Hematopoietic multipotent progenitor cell treated with erythropoietin and hydrocortisone succinate and interleukin-3 and kit ligand, for 6 days (in vitro differentiated cells): Measurements from ENCODE around the gene IGF1R.

Experiments
- DNase-seq: peaks from one replicate; pipeline ENCODE4 v3.0.0-alpha.2; 2015

The IGF1R gene

DNA sequence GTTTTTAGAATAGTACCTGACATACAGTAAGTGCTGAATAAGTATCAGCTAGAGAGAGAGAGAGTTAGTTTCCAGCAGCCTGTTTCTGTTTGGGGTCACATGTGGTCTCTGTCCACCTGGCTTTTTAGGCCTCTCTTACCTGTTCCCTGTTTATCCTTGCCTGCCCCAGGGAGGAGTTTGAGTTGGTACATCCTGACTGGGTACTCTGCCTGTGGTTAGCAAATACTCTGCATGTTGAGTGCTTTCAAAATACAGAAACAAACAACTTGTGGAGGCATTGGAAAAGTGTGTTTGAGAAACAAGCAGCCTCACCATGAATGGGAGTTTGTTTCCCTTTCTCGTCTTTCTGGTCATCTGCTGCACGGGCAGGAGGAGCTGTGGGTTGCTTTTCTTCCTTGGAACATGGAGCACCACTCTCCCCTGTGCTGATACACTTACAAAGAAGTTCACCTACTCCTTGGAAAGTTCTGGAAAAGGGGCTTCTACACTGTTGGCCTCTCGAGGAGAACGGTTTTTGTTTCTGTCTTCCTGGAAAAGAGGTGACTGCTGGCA lies 193.2 kb downstream of the IGF1R start:
- no peak for DNase-seq

DNA sequence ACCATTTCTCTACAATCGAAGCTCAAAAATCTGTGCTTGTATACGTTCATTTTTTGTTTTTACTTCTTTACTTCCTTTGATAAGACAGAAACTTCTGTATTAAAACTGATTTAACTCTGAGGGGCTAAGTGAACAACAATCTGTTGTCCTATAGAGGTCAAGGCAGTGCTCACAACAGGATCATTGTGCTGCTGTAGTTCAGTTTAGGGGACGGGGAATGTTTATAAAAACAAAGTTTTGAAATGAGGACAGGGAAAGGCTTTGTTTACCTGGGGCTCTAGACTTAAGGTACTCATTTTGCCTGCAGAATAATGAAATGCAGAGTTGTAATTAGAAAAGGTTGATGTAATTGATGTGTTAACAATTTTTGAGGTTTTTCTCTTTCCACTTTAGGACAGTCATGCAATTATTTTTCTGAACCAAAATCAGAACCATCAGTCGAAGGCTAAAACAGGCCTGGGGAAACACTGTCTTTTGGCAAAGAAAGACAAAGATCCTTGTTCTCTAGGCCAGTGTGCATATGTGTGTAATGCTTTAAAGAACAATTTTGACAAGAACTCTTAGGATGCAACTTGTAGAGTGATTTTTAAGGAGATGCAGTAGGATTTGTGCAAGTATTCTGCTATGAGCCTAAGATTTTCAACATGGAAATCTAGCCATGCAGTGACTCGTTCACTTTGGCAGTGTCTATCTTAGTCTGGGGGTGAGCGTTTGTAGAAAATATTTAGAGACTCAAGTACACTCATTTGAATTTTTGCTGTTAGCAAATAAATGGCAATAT lies 194.0 kb downstream of the IGF1R start:
- DNase-seq = no peak

DNA sequence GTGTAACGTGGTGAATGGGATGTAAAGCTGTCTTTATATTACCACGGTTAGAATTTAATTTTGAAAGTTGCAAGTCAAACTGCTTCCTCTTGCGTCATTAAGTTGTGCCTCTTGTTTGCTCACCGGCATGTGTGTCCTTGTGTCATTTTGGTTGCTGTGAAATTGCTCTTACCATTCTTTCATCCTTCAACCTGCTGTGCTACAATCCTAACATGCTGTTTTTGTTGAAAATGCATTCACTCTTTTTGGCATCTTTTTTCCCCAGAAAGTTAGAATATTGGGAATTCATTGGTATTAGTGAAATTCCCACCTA lies 194.6 kb downstream of the IGF1R start:
- DNase-seq = no peak

DNA sequence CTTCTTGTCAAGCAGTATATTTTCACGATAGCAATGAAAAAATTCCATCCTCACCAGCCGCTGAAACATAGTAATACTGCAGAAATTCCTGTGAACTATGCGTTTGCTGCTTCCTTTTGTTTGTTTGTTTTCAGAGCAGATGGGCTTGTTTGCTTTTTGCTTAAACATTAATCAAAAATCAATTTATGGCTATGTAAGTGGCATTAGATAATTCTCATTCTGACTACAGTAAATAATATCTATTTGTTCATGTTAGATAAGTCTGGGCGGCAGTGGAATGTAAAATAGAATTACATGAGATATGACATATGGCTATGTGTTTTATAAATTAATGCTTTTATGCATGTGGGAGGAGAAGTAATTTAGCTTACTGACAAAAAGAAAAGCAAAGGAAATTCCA lies 195.5 kb downstream of the IGF1R start:
- DNase-seq = no peak

DNA sequence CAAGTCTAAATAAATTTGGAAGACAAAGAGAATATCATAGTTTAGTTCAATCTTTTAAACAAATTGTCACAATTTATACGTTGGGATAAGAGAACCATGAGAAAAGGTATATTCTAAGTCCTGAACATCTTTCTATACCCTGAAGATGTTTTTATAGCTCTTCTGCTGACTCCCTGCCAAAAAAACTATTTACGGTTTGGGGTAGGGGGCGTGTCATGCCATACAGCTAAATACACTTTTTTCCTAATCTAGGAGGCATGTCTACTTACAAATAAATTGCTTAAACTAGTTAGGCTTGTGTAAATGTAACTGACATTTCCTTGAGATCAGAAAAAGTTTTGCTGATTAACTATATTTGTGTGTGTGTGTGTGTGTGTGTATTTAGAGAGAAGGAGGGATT lies 195.9 kb downstream of the IGF1R start:
- DNase-seq = peak; percentile 40

DNA sequence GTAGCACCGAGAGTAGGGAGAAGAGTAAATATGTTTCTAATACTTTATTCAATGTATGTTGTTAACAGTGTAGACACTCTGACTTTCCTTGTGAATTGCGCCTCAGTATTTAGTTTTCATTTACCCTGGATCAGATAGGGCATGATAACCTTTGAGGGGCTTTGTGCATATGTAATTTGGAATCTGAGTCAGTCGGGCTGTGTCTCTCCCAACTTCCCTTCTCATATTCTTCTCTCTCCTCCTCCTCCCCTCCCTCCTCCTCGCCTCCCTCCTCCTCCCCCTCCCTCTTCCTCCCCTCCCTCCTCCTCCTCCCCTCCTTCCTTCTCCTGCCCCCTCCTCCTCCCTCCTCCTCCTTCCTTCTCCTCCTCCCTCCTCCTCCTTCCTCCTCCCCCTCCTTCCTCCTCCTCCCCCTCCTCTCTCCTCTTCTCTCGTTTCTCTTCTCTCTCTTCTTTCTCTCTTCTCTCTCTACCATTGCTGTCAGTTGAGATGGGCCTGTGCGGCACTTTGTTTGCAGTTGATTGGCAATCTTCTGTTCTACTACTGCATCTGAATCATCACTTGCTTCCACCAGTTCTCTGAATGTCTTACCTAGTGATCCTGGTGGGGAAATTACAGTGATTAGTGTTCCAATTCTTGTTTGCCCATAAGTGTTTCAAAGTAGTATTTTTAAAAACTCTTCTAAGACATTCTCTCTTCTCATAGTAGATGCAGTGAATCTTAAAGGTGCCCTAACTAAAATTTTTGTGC lies 197.0 kb downstream of the IGF1R start:
- no peak for DNase-seq

DNA sequence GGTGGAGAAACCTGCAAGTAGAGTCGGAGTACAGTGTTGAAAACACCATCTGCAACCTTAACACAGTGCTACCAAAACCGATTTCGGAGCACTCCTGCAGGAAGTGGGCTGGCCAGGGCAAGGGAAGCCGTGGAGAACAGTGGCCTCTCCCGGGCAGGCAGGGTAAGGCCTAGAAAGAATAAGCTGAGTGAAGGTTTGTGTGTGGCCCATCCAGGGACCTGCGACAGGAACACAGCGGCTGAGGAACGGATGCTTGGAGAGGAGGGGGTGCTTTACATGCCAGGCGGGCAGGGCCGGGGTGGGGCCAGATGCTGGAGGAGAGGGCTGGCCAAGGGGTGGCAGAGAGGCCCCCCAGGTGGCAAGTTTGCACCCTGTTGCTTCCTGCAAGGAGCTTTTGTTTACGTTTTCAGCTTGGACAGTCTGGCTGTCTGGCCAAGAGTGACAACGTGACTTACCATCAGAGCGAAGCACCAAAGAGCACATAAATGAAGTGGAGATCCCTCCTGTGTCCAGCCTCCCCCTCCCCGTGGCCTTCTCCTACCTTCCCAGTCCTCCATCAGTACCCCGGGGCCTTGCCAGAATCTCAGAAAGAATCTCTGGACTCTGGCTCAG lies 202.7 kb downstream of the IGF1R start:
- DNase-seq = peak; percentile 92

DNA sequence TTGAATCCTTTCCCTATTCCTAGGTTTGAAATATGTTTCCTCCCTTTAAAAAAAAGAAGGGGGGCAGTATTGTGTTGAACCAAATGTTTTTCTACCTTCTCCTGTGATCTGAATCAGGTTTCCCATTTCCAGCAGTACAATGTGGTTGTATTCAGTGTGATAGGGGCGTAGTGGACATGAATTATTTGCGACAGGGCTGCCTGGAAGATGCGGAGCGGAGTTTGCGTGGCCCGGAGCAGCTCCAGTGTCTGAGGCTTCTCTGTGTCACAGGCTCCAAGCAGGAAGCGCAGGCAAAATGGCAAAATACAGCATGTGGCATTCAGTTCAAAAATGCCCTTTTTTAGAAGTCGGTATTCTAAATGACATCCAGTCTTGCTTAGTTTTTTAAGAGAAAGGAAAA lies 204.8 kb downstream of the IGF1R start:
- peak; percentile 92 for DNase-seq

DNA sequence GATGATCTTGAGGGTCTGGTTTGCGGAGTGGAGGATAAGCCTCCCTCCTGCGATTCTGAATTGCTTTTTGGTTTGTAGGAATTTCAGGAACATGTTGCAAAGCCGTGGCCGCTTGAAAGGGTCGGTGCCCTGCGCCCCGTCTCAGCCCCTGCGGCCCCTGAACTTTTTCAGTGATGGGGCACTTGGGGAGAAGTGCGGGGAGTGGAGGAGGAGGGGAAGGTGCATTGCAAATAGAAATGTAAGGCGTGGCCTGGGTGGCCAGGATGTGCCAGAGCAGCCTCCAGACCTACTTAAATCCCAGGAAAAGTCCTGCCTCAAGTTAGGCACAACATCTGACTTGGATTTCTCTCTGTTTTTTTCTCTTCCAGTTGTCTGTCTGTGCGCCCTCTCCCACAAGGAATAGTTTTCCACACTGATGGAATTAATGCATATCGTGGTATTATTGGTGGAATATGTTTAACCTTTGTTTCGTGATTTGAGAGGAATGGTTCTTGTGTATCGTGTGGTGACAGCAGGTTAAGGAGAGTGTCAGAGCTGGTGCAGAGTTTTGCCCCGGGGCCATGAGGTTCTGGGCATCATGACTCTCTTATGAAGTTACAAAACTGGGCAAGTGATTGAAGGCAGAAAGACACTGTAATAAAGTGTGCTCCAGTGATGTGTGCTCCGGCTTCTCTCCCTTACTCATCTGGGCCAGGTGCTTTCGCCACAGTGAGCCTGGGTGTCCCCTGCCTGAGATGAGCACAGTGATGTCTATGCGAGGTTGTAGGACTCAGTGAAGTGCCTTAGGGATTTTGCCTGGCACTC lies 205.5 kb downstream of the IGF1R start:
- DNase-seq = no peak

DNA sequence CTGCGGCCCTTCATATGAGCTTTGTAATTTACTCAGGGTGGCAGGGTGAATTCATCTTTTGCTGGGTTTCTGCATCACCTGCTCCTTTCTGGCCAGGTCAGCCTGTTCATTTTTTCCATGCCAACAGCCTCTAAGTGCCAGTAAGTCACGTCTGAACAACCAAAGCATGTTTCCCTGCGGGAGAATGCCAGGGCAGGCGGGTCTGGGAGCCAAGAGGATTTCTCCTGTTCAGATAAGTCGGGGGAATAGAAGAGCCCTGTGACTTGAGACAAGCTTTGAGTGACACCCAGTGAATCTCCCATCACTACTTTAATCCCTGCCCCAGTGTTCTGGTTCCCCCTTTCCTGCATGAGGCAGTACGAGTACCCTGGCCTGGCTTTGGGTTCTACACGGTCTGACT lies 206.2 kb downstream of the IGF1R start:
- DNase-seq = no peak

DNA sequence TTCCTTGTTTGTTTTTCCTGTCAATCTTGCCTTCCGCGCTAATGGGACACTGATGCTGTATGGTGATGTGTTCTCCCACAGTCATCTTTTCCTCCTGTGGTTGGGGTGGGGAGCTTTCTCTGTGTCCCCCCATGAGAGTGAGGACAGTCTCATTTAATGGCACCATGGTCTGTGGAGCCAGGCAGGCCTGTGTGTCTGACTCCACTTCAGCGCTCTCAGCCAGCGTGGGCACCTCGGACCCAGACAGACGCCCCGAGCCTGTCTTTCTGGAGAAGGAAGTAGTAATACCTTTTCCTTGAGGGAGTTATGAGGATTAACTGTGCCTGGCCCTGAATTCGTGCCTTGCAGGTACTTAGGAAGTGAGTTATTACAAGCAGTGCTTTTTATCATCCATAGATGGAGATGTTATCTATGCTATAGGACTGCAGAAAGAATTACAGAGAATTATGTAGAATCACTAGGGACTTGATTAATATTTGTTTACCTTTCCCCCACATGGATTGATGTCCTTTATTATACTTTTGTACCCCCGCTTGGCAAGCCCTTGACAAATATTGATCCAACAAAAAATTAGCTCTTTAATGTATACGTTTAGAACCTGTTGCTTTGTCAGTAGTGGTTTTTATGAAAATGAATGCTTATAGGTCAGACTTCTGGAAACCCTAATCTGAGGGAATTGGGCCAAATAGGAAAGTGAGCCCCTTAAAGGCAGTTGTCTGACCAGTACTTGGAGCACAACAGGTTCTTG lies 206.9 kb downstream of the IGF1R start:
- DNase-seq = no peak

DNA sequence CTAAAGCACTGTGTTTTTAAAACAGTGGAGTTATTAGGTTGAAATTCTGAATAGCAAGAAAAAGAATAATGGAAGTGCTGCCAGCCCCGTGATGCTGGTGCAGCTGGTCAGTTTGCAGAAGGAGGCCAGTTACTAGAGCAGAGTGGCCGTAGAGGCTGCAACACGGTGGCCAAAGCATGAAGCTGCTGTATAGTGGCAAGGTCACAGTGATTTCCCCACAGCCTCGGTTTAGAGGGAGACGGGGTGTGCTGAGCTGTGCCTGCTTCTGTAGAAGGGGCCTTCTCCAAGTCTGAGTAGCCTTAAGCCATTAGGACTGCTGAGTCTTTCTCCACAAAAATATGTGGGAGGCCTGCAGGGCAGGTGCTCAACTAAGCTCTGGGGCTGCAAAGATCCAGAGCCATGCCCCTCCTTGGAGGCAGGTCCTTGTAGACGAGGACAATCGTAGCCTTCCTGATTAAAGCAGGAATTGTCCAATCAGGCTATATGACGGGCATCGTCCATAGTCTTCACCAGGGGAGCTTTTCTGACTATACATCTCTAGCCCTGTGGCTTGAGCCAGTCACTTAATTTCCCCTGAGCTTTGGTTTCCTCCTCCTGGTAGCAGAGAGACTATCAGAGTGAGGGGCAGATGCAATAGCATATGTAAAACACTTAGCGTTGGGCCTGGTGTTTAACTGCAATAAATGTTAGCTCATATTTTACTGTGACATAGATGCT lies 207.6 kb downstream of the IGF1R start:
- no peak for DNase-seq

DNA sequence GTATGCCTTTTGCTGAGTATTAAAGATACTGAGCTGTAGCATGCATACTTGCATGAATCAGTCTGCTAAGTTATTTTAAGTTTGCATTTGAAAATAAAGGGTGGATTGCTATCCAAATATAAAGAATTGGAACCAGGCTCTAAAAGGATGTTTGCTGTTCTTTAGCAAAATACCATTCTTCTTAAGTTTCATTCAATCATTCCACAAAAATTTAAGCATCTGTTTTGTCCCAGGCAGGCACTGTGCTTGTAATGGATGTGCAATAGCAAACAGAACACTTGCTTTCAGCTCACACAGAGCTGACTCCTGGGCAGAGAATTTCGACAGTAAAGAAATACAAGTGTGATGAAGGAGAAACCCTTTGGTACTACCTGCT lies 208.2 kb downstream of the IGF1R start:
- DNase-seq = no peak

DNA sequence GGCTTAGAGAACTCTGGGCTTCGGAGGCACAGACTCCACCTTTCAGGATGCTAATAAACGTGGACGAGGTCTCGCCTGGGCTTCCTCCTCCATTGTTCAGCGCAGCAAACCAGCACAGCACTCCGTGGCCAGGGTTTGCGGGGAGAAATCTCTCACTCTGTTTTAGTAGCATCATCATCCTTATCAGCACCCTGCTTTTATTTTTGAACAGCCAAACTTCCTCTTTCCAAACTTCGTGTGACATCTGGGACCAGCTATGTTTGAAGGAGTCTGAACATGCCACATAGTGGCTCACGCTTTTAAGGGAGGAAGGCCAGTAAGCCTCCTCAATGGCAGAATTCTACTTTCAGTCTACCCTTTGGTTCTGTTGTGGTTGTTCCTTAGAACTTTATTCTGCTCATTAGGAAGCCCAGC lies 210.3 kb downstream of the IGF1R start:
- peak; percentile 64 for DNase-seq

DNA sequence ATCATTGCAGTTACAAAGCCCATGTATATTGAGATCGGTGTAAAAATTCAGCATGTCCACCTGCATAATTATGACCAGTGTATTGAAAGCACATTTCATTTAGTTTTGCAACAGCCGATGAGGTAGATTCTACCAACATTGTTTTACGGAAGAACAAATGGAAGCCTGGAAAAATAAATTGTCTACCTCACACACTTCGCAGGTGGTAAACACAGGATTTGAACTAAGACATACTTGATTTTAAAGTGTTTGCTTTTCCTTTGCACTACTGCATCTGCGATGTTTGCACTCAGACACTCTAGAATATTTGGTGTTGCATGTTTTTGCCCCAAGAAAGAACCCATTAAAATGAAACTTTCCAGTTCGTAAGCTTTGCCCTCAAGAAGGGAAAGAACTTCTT lies 210.8 kb downstream of the IGF1R start:
- no peak for DNase-seq

DNA sequence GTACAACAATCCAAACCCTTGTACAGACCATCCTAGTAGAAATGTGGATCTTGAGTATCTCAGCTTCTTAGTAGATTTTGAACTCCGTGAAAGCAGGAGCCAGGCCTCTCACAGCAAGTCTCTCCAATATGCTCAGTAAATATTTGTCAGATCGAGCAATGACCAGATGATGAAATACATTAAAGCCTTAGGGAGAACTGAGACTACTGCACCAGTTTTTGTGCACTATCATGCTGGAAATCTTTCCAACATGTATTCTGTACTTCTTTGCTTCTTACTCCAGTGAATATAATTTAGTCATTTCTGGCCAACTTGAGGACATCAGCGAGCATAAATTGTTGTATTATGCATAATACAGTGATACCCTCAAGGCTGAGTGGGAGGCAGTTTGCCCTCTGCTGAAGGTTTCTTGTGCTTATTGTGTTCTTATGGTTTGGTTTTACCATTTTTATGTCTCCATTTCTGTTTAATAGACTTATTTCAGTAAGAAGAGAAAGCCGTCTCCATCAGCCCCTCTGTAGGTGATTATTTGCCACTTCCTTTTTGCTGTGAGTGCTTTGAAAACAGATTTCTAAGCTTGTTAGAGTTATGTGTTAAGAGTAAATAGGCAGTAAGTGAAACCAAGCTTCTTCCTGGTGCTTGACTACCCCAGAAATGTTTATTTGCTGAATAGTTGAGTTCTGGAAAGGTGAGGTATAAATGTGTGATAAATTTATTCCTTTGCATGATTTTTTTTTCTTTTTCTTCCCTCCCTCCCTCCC lies 212.1 kb downstream of the IGF1R start:
- no peak for DNase-seq

DNA sequence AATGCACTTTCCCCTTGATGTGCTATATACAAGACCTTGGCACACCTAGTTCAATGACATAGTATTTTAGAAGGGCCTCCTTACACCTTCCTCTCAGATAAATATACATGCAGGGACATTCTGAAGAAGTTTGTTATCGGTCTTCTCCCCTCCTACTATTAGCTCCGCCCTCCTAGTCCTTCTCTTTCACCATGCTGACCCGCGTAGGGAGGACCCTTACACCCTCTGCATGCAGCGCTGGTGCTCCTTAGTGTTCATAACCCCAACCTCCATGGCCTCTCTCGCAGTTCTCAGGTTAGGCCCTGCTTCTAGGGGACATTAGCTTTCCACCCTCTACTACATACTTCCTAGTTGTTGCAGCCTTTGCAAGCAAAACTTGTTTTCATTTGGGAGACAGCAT lies 212.8 kb downstream of the IGF1R start:
- no peak for DNase-seq

DNA sequence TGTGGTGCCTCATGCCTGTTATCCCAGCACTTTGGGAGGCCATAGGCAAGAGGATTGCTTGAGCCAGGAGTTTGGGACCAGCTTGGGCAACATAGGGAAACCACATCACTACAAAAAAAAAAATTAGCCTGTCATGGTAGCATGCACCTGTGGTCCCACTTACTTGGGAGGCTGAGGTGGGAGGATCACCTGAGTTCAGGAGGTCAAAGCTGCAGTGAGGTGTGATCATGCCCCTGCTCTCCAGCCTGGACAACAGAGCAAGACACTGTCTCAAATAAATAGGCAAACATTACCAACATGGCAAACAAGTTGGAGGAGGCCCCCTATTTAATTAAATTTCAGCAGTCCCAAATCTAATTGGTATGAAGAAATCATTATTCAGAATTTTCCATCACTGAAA lies 215.6 kb downstream of the IGF1R start:
- DNase-seq = no peak

DNA sequence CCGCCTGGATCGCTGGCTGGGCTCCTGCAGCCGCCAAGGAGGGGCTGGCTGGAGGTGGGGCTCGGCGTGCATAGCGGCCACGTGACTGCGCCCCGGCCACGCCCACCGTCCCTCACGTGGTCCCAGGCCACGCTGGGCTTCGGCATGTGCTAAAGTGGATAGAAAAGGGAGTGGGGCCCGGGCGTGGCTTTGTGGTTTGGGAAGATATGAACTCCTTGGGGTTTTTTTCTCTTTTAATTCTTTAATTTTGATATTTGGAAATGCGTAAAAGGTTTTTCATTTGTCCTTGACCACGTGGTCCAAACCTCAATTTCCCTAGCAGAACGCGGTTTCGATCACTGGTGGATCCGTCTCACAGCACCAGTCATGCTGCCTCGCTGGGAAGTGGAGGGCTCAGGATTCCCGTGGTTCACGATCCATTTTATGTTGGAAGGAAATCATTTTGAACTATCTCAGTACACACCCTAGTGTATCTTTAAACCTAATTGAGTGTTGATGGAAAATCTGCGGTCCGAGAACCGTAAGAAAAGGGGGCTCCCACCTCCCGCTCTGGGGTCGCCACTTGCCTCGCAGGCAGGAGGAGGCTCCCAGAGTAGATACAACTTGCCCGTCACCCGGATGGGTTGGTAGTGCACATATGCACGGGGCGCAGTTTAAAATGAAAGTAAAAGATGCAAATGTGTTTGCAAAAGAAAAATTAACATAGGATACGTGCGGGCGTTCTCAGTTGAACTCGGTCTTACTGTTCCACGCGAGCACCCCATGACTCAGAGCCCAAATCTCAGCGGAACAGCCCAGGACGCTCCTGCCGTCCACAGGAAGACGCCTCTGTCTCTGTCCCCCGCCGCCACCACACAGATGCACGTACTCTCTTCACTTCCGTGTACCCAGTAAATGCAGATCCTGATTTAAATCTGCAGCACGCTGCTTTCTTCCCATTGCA lies 217.3 kb downstream of the IGF1R start:
- peak; percentile 88 for DNase-seq

DNA sequence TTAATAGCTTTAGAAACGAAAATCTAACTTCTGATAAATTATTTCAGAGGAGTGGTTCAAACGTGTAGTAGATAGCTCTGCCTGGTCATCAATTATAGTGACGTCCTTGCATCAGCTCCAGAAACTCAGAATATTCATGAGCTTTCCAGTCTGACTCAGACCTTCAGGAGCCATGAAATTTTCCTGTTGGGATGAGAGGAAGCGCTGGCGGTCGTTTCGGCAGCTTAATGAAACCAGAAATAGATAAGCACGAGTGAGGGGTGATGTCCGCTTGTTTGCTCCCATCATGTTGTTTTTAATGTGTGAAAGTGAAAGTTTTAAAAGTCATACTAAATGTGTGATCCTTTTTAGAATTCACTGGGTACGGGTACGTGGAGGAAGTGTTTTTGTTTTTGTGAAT lies 218.2 kb downstream of the IGF1R start:
- DNase-seq = no peak
